Common myeloid progenitor, CD34-positive (primary cell): Measurements from ENCODE around the gene CHP1.
"Not testable (repeated sequence)": the region's sequence is repeated elsewhere in the genome, so short reads cannot be mapped to it uniquely, and the experiment has no call there.

Source experiments
- CTCF ChIA-PET: fragments of 350-600 bp; sonication (Branson Sonifier 250); formaldehyde crosslinking; loops from one replicate; lab custom pipeline; 2021; ENCODE audit warnings: antibody characterized with exemption; lab: Charles Lee
- POLR2A ChIA-PET: fragments of 350-600 bp; sonication (Branson Sonifier 250); formaldehyde crosslinking; loops from one replicate; lab custom pipeline; 2021; ENCODE audit warnings: antibody characterized with exemption; lab: Charles Lee
- DNase-seq, 3 donors: peaks; one replicate each; pipeline versions ENCODE4 v3.0.0 to v3.0.0-alpha.2; 2013
- H3K27ac ChIP-seq, 2 experiments: 1 replicate in 1 of 2; 2 replicates in 1 of 2; pipeline ENCODE4 v1.7.0; 2013; ENCODE audit warnings: inconsistent platforms in 2 of 2, low read length in 2 of 2, mild to moderate bottlenecking in 2 of 2, low read depth in 1 of 2, moderate library complexity in 1 of 2; ENCODE audit not compliant: severe bottlenecking in 2 of 2, insufficient read depth in 1 of 2, poor library complexity in 1 of 2
- H3K27me3 ChIP-seq, 5 experiments: replicated peaks in 2 of 5; 1 replicate in 3 of 5; 2 replicates in 2 of 5; pipeline versions ENCODE4 v1.6.1 to v1.7.0; 2013; ENCODE audit warnings: low read length in 4 of 5, mild to moderate bottlenecking in 2 of 5, moderate library complexity in 2 of 5, inconsistent platforms in 1 of 5; ENCODE audit not compliant: insufficient read depth in 5 of 5, control insufficient read depth in 4 of 5
- H3K36me3 ChIP-seq, 4 experiments: 1 replicate in 2 of 4; 2 replicates in 2 of 4; pipeline versions ENCODE4 v1.6.1 to v1.7.0; 2013; ENCODE audit warnings: low read length in 3 of 4, control low read depth in 1 of 4, mild to moderate bottlenecking in 1 of 4; ENCODE audit not compliant: control insufficient read depth in 4 of 4, insufficient read depth in 4 of 4
- H3K4me1 ChIP-seq, 4 experiments: 1 replicate in 3 of 4; 2 replicates in 1 of 4; pipeline versions ENCODE4 v1.6.1 to v1.7.1; 2013; ENCODE audit warnings: low read length in 3 of 4, mild to moderate bottlenecking in 3 of 4, control low read depth in 1 of 4, inconsistent platforms in 1 of 4, moderate library complexity in 1 of 4; ENCODE audit not compliant: control insufficient read depth in 4 of 4, insufficient read depth in 4 of 4; ENCODE audit errors: control extremely low read depth in 1 of 4
- H3K4me3 ChIP-seq, 7 experiments: 1 replicate in 4 of 7; 2 replicates in 3 of 7; pipeline versions ENCODE4 v1.5.1 to v1.7.0; 2013; ENCODE audit warnings: mild to moderate bottlenecking in 7 of 7, low read length in 6 of 7, moderate library complexity in 6 of 7, inconsistent platforms in 2 of 7, low read depth in 2 of 7, control low read depth in 1 of 7; ENCODE audit not compliant: insufficient read depth in 4 of 7, control insufficient read depth in 1 of 7; ENCODE audit errors: extremely low read depth in 1 of 7
- H3K9me3 ChIP-seq, 5 experiments: 1 replicate in 4 of 5; 2 replicates in 1 of 5; pipeline versions ENCODE4 v1.6.1 to v1.7.1; 2013; ENCODE audit warnings: low read length in 4 of 5, mild to moderate bottlenecking in 2 of 5, inconsistent platforms in 1 of 5, low read depth in 1 of 5, moderate library complexity in 1 of 5; ENCODE audit not compliant: control insufficient read depth in 4 of 5, insufficient read depth in 2 of 5; ENCODE audit errors: control extremely low read depth in 1 of 5
- WGBS: methylation state at CpG from one replicate; pipeline ENCODE4 v1.1.5; 2013; ENCODE audit not compliant: insufficient coverage; 5-methylcytosine and 5-hydroxymethylcytosine counted together

CHP1 gene

GRCh38 chr15:41282980-41283652 lies 52.0 kb downstream of the CHP1 start:
- Histone ChIP-seq H3K27ac (peak overlapping the region; percentile 40 to 92), H3K4me3 (peak overlapping the region in 5 of 7 experiments; percentile 93 to 100 (median 99)), H3K36me3 (peaks cover 4 to 43% (median 12%) of the 10 kb centered on the region in 4 experiments), H3K4me1 (peaks cover 10 to 27% (median 13%) of the 10 kb centered on the region in 4 experiments)
- ChIA-PET CTCF (interaction anchor here (0.6 to 1.2 kb wide), 2 partner anchors 49 to 190 kb away, joined by 3 read pairs; partner anchors contain the start of genes NUSAP1 and OIP5), POLR2A (interaction anchor here (0.8 to 0.9 kb wide), 3 partner anchors 8 to 52 kb away, joined by 3 read pairs; partner anchors contain the start of gene CHP1)
- H3K9me3 ChIP-seq, DNase-seq, H3K27me3 ChIP-seq: not testable (repeated sequence)
- WGBS, result 80% methylated on average over 16 of the region's 19 CpGs

GRCh38 chr15:41283653-41284426 lies 52.8 kb downstream of the CHP1 start:
- no peaks in the 10 kb centered on the region for H3K27me3 ChIP-seq
- ChIA-PET CTCF (interaction anchor here (0.6 to 1.2 kb wide), 3 partner anchors 49 to 1331 kb away, joined by 3 read pairs; partner anchors contain the start of genes NUSAP1 and OIP5), POLR2A (interaction anchor here (0.8 to 0.9 kb wide), 4 partner anchors 9 to 53 kb away, joined by 3 read pairs; partner anchors contain the start of genes CHP1, NUSAP1 and OIP5)
- no peaks in the 10 kb centered on the region for H3K9me3 ChIP-seq
- H3K36me3 ChIP-seq, result peaks cover 3 to 50% (median 19%) of the 10 kb centered on the region in 4 experiments
- H3K4me3 ChIP-seq, result peak overlapping the region; percentile 93 to 100 (median 99)
- WGBS, result 0% methylated on average over 54 of the region's 61 CpGs
- peak overlapping the region; percentile 84 to 92 for H3K27ac ChIP-seq
- H3K4me1 ChIP-seq, result peaks cover 10 to 24% (median 15%) of the 10 kb centered on the region in 4 experiments
- DNase-seq, result peak; percentile 100

- POLR2A ChIA-PET, result interaction anchor here (0.8 kb wide), 1 partner anchor 48 kb away, joined by 3 read pairs; the partner anchor contains the start of genes NUSAP1 and OIP5
- Histone ChIP-seq H3K36me3 (peaks cover 0 to 44% (median 23%) of the 10 kb centered on the region in 4 experiments), H3K9me3 (no peaks in the 10 kb centered on the region), H3K27me3 (no peaks in the 10 kb centered on the region), H3K4me3 (peak overlapping the region; percentile 93 to 100 (median 99)), H3K27ac (peak overlapping the region; percentile 84 to 92), H3K4me1 (peaks cover 10 to 24% (median 15%) of the 10 kb centered on the region in 4 experiments)
- DNase-seq, result no peak
- WGBS, result under 1% methylated on average over 15 of the region's 20 CpGs
- CTCF ChIA-PET, result interaction anchor here (0.6 to 4.2 kb wide), 3 partner anchors 21 to 1330 kb away, joined by 3 to 40 read pairs (median 13); partner anchors contain the start of genes NUSAP1 and OIP5
These were observed 53.5 kb downstream of the CHP1 start for GRCh38 chr15:41284427-41285177.

GRCh38 chr15:41285285-41285684 lies 54.2 kb downstream of the CHP1 start:
- CTCF ChIA-PET, result interaction anchor here (4.2 kb wide), 2 partner anchors 20 to 46 kb away, joined by 13 to 40 read pairs; partner anchors contain the start of genes NUSAP1 and OIP5
- peaks cover 0 to 38% (median 19%) of the 10 kb centered on the region in 4 experiments for H3K36me3 ChIP-seq
- DNase-seq, result peak in 1 of 3 donors; percentile 18
- peaks cover 10 to 24% (median 15%) of the 10 kb centered on the region in 4 experiments for H3K4me1 ChIP-seq
- 73% methylated on average over 4 of the region's 7 CpGs for WGBS
- no peaks in the 10 kb centered on the region for H3K9me3 ChIP-seq
- H3K4me3 ChIP-seq, result peak overlapping the region in 6 of 7 experiments; percentile 93 to 100 (median 98)
- POLR2A ChIA-PET, result no interaction called here
- peak overlapping the region; percentile 84 to 92 for H3K27ac ChIP-seq
- H3K27me3 ChIP-seq, result no peaks in the 10 kb centered on the region

- Histone ChIP-seq H3K4me3 (no peak overlapping the region), H3K27ac (peak overlapping the region in 1 of 2 experiments; percentile 32), H3K27me3 (no peaks in the 10 kb centered on the region), H3K9me3 (no peaks in the 10 kb centered on the region), H3K36me3 (peaks cover 0 to 41% (median 19%) of the 10 kb centered on the region in 4 experiments), H3K4me1 (peaks cover 10 to 38% (median 24%) of the 10 kb centered on the region in 4 experiments)
- peak in 2 of 3 donors; percentile 47 to 62 for DNase-seq
- ChIA-PET POLR2A (no interaction called here), CTCF (interaction anchor here (1.0 to 4.2 kb wide), 6 partner anchors 9 to 141 kb away, joined by 3 to 40 read pairs (median 4); partner anchors contain the start of genes NUSAP1 and OIP5)
- 100% methylated on average over 2 of the region's 6 CpGs for WGBS
These were observed 55.7 kb downstream of the CHP1 start for GRCh38 chr15:41286665-41287333.

- H3K27ac ChIP-seq, result no peak overlapping the region
- no peaks in the 10 kb centered on the region for H3K9me3 ChIP-seq
- H3K4me3 ChIP-seq, result no peak overlapping the region
- H3K4me1 ChIP-seq, result peaks cover 10 to 32% (median 18%) of the 10 kb centered on the region in 4 experiments
- peaks cover 0 to 49% (median 21%) of the 10 kb centered on the region in 4 experiments for H3K36me3 ChIP-seq
- no peak for DNase-seq
- ChIA-PET CTCF (interaction anchor here (1.5 to 4.2 kb wide), 4 partner anchors 17 to 43 kb away, joined by 4 to 40 read pairs (median 10); partner anchors contain the start of genes NUSAP1 and OIP5), POLR2A (no interaction called here)
- WGBS, result no CpG with 5 or more reads among the region's 1 CpG
- H3K27me3 ChIP-seq, result no peaks in the 10 kb centered on the region
These were observed 57.4 kb downstream of the CHP1 start for GRCh38 chr15:41288464-41288863.
